Right lobe of liver (tissue), 6 donors: ENCODE measurements around the gene PASK. TPM values are rescaled to one million over a fixed set of nuclear protein-coding genes. Genes with fewer than 3 reads are reported as not detected.
A peak's percentile ranks its signal among the peaks of the same experiment; 100 is the strongest.

ENCODE experiments used
- ATAC-seq, 4 donors: fragments of 200-7000 bp; cut with Tn5 transposase; one replicate each; pipeline ENCODE4 v1.9.1; 2020; ENCODE audit warnings: mild to moderate bottlenecking in 4 of 4, moderate library complexity in 4 of 4
- DNase-seq, 3 donors: peaks; one replicate each; pipeline ENCODE4 v3.0.0-alpha.2; 2020
- H3K27ac ChIP-seq, 3 donors: fragments of 200-600 bp; one replicate each; pipeline ENCODE4 v1.8.0; 2022
- H3K27me3 ChIP-seq, 2 donors: fragments of 200-600 bp; one replicate each; pipeline ENCODE4 v1.8.0; 2022
- H3K36me3 ChIP-seq, 4 donors: fragments of 200-600 bp; sonication (generic) in 1 of 4; one replicate each; pipeline versions ENCODE4 v1.5.1 to v1.8.0; 2017 to 2022; ENCODE audit warnings: control low read depth in 1 of 4
- H3K4me1 ChIP-seq, 4 donors: fragments of 200-600 bp; sonication (generic) in 1 of 4; one replicate each; pipeline versions ENCODE4 v1.5.1 to v1.8.0; 2017 to 2022; ENCODE audit warnings: control low read depth in 1 of 4
- H3K4me3 ChIP-seq, 3 donors: fragments of 200-600 bp; one replicate each; pipeline ENCODE4 v1.8.0; 2022
- H3K9me3 ChIP-seq, 4 donors: fragments of 200-600 bp; sonication (generic) in 1 of 4; one replicate each; pipeline versions ENCODE4 v1.5.1 to v1.8.0; 2017 to 2022; ENCODE audit warnings: control low read depth in 1 of 4
- POLR2A ChIP-seq: fragments of 450-650 bp; IDR thresholded peaks from one replicate; pipeline ENCODE4 v1.6.1; 2017; ENCODE audit warnings: antibody characterized with exemption, mild to moderate bottlenecking
- WGBS: methylation state at CpG from one replicate; pipeline ENCODE4 v1.1.6; 2018; ENCODE audit warnings: low coverage, low lambda C conversion rate; ENCODE audit not compliant: insufficient coverage; ENCODE audit errors: missing lambda C conversion rate; 5-methylcytosine and 5-hydroxymethylcytosine counted together
- intact Hi-C, 2 donors: fragments of 100-400 bp; cut with DNase I; formaldehyde crosslinking; loops; one replicate each; pipeline versions ENCODE4 v1.11.2 to v1.14.1; 2022
- total RNA-seq, 6 experiments: library from RNA; depleted of rRNA in 2 of 6; stranded (reverse); fragments of >200 nt in 2 of 6; fragmentation: NEBNext Ultra II Directional in 3 of 6; extraction: Animal tissue kit (Norgen Biotek cat#: 25700) in 3 of 6; gene quantifications; one replicate each; pipeline versions ENCODE4 v1.1.0 to v1.2.4, GENCODE V29; 2016 to 2023
- TF ChIP-seq, protein P1 (sequence below), 4 donors: fragments of 200-600 bp in 3 of 4; fragments of 450-650 bp in 1 of 4; IDR thresholded peaks; one replicate each; pipeline versions ENCODE4 v1.5.1 to v1.8.0; 2016 to 2022; ENCODE audit warnings: antibody characterized with exemption in 4 of 4, mild to moderate bottlenecking in 2 of 4
- donor health status: DM: no; HTN: yes; CAD: no.
- donor health status: DM: no; HTN: no; CAD: no.
- donor health status: DM: no; HTN: no; CAD: no.
- donor health status: DM: no; HTN: yes; CAD: no.
- donor health status: DM: no; HTN: yes; CAD: no.

PASK gene
- total RNA-seq, 6 experiments from 2014 or later, result 2.0 to 4.2 (median 3.4) TPM

DNA sequence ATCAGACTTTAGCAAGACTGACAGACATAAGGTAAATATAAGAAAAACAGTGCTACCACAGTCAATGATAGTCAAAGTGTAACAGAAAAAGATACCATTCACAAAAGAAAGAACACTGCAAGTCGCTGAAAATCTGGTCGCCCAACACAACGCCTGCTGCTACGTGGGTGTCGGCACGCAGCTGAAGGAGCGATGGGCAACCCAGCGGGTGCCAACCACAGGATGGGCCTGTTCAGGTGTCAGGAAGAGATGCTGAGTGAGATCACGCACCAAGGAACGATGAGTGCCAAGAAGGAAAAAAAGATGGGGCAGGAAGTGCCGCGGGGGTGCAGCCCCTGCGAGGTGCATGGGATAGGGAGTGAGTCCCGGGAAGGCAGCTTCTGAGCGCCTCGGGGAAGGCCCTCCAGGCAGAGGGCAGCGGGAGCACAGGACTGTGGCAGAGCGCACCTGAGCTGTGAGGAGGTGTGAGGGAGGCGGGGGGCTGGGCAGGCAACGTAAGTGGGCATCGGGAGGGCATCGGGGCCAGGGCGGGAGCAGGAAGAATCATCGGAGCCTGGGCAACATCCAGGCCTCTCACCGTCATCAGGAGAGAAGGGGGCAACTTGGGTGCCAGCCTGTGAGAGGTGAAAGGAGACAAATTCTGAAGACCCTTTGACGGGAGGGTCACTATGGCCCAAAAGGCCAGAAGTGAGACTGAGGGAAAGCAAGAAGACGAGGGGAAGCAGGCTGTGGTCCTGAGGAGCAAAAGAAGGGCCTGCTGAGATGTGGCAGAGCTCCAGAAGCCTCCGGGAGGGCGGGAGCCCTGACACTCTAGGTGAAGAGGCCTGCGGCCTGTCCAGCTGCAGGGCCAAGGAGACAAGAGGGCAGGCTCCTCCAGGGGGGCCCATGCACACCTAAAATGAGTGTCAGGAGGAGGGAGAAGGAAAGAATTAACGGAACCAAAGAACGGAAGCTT is 32.4 kb downstream of the PASK start:
- peak in 1 of 3 donors; percentile 31 for DNase-seq
- no peak for TF ChIP-seq POLR2A
- TF ChIP-seq, protein P1, sequence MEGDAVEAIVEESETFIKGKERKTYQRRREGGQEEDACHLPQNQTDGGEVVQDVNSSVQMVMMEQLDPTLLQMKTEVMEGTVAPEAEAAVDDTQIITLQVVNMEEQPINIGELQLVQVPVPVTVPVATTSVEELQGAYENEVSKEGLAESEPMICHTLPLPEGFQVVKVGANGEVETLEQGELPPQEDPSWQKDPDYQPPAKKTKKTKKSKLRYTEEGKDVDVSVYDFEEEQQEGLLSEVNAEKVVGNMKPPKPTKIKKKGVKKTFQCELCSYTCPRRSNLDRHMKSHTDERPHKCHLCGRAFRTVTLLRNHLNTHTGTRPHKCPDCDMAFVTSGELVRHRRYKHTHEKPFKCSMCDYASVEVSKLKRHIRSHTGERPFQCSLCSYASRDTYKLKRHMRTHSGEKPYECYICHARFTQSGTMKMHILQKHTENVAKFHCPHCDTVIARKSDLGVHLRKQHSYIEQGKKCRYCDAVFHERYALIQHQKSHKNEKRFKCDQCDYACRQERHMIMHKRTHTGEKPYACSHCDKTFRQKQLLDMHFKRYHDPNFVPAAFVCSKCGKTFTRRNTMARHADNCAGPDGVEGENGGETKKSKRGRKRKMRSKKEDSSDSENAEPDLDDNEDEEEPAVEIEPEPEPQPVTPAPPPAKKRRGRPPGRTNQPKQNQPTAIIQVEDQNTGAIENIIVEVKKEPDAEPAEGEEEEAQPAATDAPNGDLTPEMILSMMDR (IDR thresholded peaks at IDR 0.05), result no peak
- ATAC-seq, result no peak

DNA sequence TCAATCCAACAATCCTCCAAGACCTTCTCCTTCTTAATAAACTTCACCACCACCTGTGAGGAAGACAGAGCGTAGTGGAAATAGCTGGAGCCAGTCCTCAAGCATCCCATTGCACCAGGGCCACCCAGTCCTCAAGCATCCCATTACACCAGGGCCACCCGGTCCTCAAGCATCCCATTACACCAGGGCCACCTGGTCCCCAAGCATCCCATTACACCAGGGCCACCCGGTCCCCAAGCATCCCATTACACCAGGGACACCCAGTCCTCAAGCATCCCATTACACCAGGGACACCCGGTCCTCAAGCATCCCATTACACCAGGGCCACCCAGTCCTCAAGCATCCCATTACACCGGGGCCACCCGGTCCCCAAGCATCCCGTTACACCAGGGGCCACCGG is 33.9 kb downstream of the PASK start:
- DNase-seq (no peak), ATAC-seq (no peak)
- no peaks in the 10 kb centered on the region for H3K36me3 ChIP-seq
- H3K27me3 ChIP-seq, result no peaks in the 10 kb centered on the region
- H3K4me1 ChIP-seq, result no peaks in the 10 kb centered on the region
- TF ChIP-seq, protein P1 (IDR thresholded peaks at IDR 0.05), result no peak
- TF ChIP-seq POLR2A, result no peak
- intact Hi-C loops, result no loop called here
- whole genome bisulfite sequencing, result 81% methylated on average over 4 of the region's 8 CpGs
- no peak overlapping the region for H3K4me3 ChIP-seq
- H3K27ac ChIP-seq, result no peak overlapping the region
- no peaks in the 10 kb centered on the region for H3K9me3 ChIP-seq

More for the DNA sequence above, 32.4 kb downstream of the PASK start:
- no peaks in the 10 kb centered on the region for H3K36me3 ChIP-seq
- 86% methylated on average over 23 of the region's 32 CpGs for WGBS
- intact Hi-C loops, result no loop called here
- no peaks in the 10 kb centered on the region for H3K9me3 ChIP-seq
- no peaks in the 10 kb centered on the region for H3K27me3 ChIP-seq
- no peaks in the 10 kb centered on the region for H3K4me1 ChIP-seq
- H3K4me3 ChIP-seq, result no peak overlapping the region
- H3K27ac ChIP-seq, result no peak overlapping the region

- WGBS, result 92% methylated on average over 11 of the region's 11 CpGs
- intact Hi-C loops, result no loop called here
- no peaks in the 10 kb centered on the region for H3K36me3 ChIP-seq
Measured at GRCh38 chr2:241114836-241115235, 34.4 kb downstream of the PASK start.

DNA sequence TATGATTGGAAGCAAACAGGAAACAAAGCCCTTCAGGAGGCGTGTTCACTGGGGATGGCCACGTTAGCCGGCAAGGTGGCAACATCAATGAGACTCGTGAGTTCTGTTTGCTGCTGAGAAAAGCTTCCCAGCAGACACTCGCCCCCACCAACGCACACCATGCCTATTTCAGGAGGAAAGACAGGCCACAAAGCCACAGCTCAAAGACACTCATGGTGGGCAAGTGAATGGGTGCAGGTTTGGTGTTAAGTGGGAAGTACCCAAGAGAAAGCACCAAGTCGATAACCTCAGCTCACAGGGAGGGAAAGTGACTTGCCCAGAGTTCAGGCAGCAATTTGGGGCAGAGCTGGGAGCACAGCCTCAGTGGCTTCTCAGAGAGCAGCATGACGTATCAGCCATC is 36.7 kb downstream of the PASK start:
- DNase-seq (no peak), ATAC-seq (no peak)
- 55% methylated on average over 6 of the region's 8 CpGs for WGBS
- H3K4me3 ChIP-seq, result no peak overlapping the region
- no peaks in the 10 kb centered on the region for H3K27me3 ChIP-seq
- intact Hi-C loops, result no loop called here
- H3K4me1 ChIP-seq, result no peaks in the 10 kb centered on the region
- no peak for TF ChIP-seq POLR2A
- TF ChIP-seq, protein P1 (IDR thresholded peaks at IDR 0.05), result no peak
- no peaks in the 10 kb centered on the region for H3K36me3 ChIP-seq
- H3K27ac ChIP-seq, result no peak overlapping the region
- H3K9me3 ChIP-seq, result no peaks in the 10 kb centered on the region

More at GRCh38 chr2:241114836-241115235, 34.4 kb downstream of the PASK start:
- Histone ChIP-seq H3K4me1 (no peaks in the 10 kb centered on the region), H3K27me3 (no peaks in the 10 kb centered on the region), H3K4me3 (no peak overlapping the region), H3K9me3 (no peaks in the 10 kb centered on the region), H3K27ac (no peak overlapping the region)
- TF ChIP-seq, protein P1 (IDR thresholded peaks at IDR 0.05), result no peak
- no peak for TF ChIP-seq POLR2A
- peak in 2 of 3 donors; percentile 13 to 24 for DNase-seq
- no peak for ATAC-seq
